Erythroblast (primary cell): ENCODE measurements around the gene CALN1.

ENCODE experiments used
- GATA1 ChIP-seq: IDR thresholded peaks from 2 replicates; pipeline ENCODE4 v1.6.1; 2011; ENCODE audit warnings: low read depth, mild to moderate bottlenecking, control low read depth, low read length, moderate library complexity
- POLR2A ChIP-seq: IDR thresholded peaks from 2 replicates; pipeline ENCODE4 v1.6.1; 2011; ENCODE audit warnings: mild to moderate bottlenecking, low read length

DNA sequence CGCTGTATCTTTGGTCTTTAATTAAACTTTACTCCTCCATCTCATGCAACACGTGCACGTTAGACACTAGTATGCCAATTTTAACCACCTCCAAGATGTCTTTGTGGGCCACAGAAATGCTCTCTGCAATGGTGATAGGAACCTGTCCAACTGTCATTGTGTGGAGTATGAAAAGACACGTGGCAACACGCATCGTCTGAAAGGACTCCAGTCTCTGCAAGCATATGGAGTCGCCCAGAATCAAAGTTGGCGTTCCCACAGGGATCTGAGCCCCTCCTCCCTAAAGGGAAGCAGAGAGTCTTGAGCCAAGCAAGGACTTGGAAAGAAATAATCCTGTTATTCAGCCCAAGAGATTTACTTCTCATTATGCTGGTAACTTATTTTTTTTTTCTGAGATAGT is 301.1 kb downstream of the CALN1 start:
- TF ChIP-seq POLR2A (no peak), GATA1 (no peak)
